TTC549 (cell line): Measurements from ENCODE around the gene UTS2R.

Experiments
- FAIRE-seq: peaks from 2 replicates; lab custom pipeline; 2012; peaks lifted over from hg19 to GRCh38; lab: Jason Lieb, UNC

The UTS2R gene

DNA sequence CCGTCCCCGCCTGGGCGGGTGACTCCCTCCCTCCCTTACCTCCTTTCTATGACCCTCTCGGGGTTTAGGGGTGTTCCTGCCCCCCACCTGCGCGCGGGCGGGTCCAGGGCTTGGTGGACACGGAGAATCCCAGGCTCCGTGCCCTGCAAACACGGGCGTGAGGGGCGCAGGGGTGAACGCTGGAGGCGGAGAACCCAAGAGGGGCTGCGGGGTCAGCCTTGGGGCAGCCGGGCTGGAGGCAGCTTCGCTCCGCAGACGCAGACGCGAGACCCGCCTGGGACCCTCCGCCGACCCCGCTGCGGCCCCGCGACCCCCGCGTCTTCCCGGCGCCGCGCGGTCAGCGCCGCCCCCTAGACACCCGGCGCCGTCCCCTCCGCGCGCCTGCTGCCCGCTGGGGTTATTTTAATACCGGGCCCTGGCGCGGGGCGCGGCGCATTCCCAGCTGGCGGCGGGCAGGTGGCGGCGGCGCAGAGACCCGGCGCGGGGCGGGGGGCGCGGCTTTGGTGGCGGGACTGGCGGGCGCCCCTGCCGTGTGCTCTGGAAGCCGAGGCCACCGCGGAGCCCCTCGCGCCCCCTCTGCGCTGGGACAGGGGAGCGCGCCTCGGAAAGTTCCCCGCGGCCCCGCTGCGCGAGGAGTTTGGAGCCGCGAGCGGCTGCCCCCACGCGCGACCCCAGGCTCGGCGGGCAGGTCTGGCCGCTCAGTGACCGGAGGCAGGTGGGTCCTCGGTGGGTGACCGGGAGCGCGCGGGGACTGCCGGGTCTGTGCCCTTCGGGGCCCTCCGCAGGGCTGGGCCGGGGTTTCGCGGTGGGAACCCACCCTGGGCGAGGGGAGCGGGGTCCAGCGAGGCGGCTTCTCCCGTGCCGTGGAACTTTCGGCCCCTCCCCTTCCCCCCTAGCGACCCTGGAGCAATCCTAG lies at the start of gene UTS2R:
TSS of gene UTS2R (plus strand) at position 433 of the 916 bp plus-strand sequence. CDS start 2,560 bp downstream, outside the sequence.
- FAIRE-seq, result no peak

DNA sequence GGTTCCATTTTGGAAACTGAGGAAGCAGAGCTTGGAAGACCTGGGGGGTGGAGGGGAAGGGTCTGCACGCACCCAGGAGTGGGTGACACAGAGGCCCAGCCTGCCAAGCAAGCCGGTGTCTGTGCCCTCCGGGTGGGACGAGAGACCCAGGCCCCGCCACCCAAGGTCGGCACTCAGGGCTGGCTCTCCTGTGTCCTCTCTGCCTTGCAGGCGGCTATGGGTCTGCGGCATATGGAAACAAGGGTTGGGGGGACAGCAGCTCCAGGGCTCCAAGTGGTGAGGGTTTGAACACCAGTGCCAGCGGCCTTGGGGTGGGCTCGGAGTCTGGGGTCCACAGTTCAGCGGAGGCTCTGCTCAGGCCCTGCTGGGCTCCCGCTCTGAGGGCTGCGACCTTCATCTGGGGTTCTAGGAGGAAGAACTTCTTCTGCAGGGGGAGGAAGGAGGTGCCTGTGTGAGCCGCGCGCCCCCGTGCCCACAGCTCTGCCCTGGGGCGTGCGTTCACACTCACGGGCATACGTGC lies 49.6 kb upstream of the UTS2R start:
- FAIRE-seq, result no peak

DNA sequence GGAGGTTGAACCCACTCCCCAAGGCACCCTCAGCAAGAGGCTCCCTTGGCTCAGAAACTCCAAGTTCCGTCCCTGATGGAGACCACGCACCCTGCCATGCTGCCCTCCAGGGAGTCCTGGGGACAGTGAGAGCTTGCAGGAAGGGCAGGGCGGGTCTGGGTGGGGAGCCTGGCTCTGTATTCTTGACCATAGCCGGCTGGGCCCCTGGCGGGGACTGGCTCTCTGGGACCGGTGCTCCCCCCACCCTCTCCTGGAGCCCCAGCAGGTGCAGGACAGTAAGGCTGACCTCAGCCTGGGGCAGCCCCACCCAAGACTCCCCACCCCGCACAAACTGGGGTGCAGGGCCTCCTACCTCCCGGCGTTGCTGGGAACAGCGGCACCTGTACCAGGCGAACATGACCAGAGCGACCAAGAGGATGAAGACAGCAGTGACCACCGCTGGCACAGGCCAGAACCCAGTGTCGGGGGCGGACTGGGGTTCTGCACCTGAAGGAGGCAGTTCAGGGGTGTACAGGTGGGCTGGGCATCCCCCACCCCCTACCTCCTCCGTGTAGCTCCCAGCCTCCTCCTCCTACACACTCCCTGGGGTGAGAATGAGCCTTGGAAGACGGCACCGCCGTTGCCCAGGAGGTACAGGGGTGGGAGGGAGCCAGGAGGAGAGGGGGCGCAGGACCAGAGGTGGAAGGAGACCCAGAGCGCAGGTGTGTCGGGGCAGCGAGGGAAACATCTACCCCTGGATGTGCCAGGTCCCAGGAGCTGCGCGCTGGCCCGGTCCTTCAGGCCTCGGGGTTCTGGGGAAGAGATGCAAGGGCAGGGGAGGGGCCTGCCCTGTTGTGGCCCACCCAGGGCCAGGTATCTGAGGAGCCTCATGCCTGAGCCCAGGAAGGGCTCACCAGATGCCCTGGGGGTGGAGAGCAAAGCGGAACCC lies 48.8 kb upstream of the UTS2R start:
- FAIRE-seq, result no peak

DNA sequence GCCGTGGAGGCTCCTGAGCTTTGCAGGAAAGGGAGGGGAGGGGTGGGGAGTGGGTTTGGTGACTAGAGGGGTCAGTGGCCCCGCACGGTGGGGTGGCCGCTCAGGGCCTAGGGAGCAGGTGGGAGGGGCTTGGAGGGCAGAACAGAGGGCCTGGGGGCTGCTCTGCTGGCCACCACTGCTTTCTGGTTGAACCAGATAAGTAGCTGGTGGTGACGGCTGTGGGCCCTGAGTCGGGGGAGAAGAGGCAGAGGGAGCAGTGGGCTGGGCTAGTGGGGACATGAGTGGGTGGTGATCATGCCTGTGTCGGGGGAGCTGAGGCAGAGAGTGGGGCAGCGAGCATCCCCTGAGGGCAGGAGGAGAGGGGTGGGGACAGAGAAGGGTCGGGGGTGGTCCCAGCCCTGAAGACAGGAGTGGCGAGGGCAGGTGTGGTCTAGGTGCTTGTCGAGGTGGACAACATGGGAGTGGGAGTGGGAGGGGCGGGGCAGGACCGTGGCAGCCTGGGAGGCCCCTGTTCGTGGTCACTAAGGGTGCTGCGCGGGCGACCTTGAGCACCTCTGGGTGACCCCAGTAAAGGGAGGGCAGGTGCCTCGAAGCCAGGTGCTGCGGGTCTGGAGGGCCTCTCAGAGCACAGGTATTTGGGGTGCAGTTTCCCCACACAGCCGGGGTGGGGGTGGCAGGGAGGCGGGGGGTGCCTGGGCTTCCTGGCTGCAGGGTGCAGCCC lies 47.9 kb upstream of the UTS2R start:
- no peak for FAIRE-seq

- no peak for FAIRE-seq
Measured at GRCh38 chr17:82324566-82325285, 46.8 kb upstream of the UTS2R start.

DNA sequence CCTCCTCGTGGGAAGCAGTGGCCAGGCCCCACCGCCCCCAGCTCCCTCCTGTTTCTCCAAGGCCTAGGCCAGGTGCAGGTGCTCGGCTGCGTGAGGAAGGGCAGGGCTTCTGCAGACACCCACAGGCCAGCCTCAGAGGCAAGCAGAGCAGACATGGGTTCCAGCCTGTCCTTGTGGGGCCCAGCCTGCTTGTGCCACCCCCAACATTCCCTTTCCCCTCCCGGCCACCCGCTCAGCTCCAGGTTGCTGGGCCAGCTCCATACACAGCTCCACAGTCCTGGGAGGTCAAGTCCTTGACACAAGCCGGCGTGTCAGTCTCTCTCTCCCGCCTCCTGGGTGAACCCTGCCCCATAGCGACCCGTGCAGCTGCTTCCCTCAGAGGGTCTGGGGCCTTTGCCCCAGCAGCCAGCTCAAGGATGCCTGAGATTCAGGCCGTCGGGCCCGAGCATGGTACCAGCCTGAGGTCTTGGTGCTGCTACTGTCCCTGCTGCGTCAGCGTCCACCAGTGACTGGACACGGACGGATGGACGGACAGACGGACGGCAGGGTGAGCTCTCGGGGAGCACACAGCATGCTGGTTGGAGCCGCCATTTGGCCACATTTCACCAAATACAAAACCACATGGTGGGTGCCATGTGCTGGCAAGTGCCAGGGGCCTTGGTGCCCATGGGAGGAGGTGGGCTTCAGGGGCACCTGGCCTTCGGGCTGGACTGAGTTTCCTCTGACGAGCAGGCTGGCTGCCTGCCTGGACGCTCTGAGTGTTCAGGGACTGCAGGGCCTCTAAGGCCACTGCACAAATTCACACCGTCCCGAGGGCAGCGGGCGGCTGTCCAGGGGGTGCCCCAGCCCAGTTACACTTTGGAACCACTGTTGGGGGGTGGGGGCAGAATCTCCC lies 46.0 kb upstream of the UTS2R start:
- FAIRE-seq, result no peak

- no peak for FAIRE-seq
Measured at GRCh38 chr17:82327289-82327688, 44.3 kb upstream of the UTS2R start.

GRCh38 chr17:82327757-82328140 lies 43.8 kb upstream of the UTS2R start:
- no peak for FAIRE-seq

- FAIRE-seq, result no peak
Measured at GRCh38 chr17:82328141-82328993, 43.2 kb upstream of the UTS2R start.

- no peak for FAIRE-seq
Measured at GRCh38 chr17:82328994-82329507, 42.5 kb upstream of the UTS2R start.

- FAIRE-seq, result no peak
Measured at GRCh38 chr17:82329683-82330321, 41.8 kb upstream of the UTS2R start.

GRCh38 chr17:82330322-82331239 lies 41.0 kb upstream of the UTS2R start:
- FAIRE-seq, result no peak

DNA sequence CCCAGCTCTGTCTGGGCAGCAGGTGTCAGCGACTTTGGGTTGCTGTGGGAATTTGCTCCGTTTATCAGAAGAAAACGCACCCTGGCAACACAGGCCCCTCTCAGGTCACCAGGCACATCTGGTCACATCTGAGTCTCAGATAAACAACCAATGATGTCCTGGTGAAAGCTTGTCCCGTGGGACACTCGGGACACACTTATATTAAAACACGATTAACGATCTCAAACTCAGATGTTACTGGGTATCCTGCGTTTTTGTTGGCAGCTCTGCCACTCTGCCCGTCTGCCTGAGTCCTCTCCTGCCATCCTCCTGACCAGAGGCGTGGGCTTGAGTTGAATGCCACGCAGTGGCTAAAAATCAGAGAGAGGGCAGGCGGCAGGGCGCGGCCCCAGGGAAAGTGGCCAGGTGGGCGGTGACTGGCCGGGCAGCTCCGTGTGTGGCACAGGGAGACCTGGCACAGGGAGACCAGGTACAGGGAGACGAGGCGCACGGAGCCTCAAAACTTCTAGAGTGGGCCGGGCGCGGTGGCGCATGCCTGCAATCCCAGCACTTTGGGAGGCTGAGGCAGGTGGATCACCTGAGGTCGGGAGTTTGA lies 40.1 kb upstream of the UTS2R start:
- FAIRE-seq, result no peak

GRCh38 chr17:82332669-82333278 lies 38.8 kb upstream of the UTS2R start:
- no peak for FAIRE-seq

DNA sequence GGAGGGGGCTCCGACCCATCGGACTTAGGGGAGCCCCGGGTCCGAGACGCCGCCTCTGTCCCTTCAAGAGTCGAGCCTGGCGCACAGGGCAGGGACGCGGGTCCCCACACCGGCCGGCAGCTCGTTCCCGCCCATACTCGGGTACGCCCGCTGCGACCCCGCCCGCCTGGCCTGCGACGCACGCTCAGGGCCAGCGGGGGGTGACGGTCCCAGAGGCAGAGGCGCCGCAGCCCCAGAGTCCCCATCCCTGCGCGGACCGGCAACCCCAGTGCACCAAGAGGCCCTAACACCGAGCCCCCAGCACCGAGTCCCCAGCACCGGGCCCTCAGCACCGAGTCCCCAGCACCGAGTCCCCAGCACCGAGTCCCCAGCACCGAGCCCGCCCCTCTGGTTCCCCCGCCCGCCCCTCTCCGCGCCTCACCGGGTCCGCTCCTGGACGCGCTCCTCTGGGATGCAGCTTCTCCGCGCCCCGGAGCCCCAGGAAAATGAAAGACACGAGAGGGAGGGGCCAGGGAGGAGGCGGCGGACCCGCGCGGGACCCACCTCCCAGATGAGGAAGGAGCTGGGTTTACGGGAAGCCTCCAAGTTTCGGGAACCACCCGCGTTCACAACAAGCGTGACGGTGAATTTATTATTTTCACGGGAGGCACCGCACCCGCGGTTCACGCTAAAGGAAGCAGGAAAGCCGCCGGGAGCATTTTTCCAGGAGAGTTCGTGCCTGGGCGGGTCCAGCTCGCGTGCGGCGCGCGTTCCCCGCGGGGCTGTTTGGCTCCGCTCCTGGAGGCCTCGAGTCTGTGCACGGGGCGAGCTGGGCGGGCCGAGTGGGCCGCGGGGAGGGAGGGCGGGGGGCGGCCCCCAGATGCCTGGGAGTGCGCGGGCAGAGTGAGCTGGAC lies 38.0 kb upstream of the UTS2R start, which contains the start of gene SECTM1:
TSS of gene SECTM1 (minus strand) at position 488 of the 893 bp plus-strand sequence. CDS start 6,526 bp downstream, outside the sequence.
- FAIRE-seq, result no peak
